SU-DHL-6 (cell line): Measurements from ENCODE around the gene ACLY.

Source experiments
- H2AFZ ChIP-seq: fragments of 200-600 bp; sonication (generic); 2 replicates; pipeline ENCODE4 v1.6.1; 2014; ENCODE audit warnings: low read depth, mild to moderate bottlenecking, moderate library complexity, mixed read lengths, antibody characterized with exemption, low read length; ENCODE audit not compliant: severe bottlenecking
- H3F3A ChIP-seq: fragments of 200-600 bp; shearing (Covaris generic); 2 replicates; pipeline ENCODE4 v1.6.0; 2016; ENCODE audit warnings: antibody characterized with exemption, mild to moderate bottlenecking; ENCODE audit not compliant: insufficient read depth
- H3K27ac ChIP-seq: fragments of 200-600 bp; sonication (generic); 2 replicates; pipeline ENCODE4 v1.5.1; 2016; ENCODE audit warnings: low read depth, mild to moderate bottlenecking, low read length, moderate library complexity, mixed read lengths
- H3K27me3 ChIP-seq: fragments of 200-600 bp; sonication (generic), shearing (Covaris generic); 2 replicates; pipeline ENCODE4 v1.6.0; 2014; ENCODE audit warnings: mild to moderate bottlenecking, low read length
- H3K36me3 ChIP-seq: fragments of 200-600 bp; sonication (generic); 2 replicates; pipeline ENCODE4 v1.6.1; 2014; ENCODE audit warnings: mild to moderate bottlenecking, low read length, mixed read lengths
- H3K4me2 ChIP-seq: fragments of 300-600, 200-600 bp; shearing (Covaris generic), sonication (generic); 2 replicates; pipeline ENCODE4 v1.6.0; 2014; ENCODE audit warnings: low read length, low read depth, mild to moderate bottlenecking; ENCODE audit not compliant: poor library complexity, severe bottlenecking
- H3K4me3 ChIP-seq: fragments of 200-600 bp; sonication (generic); 2 replicates; pipeline ENCODE4 v1.5.1; 2014; ENCODE audit warnings: antibody characterized with exemption, low read length, mild to moderate bottlenecking, mixed read lengths; ENCODE audit not compliant: insufficient read depth, poor library complexity, severe bottlenecking
- H3K79me2 ChIP-seq: fragments of 200-600 bp; sonication (generic); 2 replicates; pipeline ENCODE4 v1.6.1; 2014; ENCODE audit warnings: mild to moderate bottlenecking, low read length, moderate library complexity; ENCODE audit not compliant: insufficient read depth
- H3K9ac ChIP-seq: fragments of 200-600 bp; sonication (generic); 2 replicates; pipeline ENCODE4 v1.7.0; 2014; ENCODE audit warnings: mild to moderate bottlenecking, low read length
- H3K9me2 ChIP-seq: fragments of 200-600 bp; sonication (generic); replicated peaks from 2 replicates; pipeline ENCODE4 v1.6.1; 2014; ENCODE audit warnings: low read length; ENCODE audit not compliant: insufficient read depth
- H3K9me3 ChIP-seq: fragments of 200-600 bp; sonication (generic); 2 replicates; pipeline ENCODE4 v1.6.1; 2014; ENCODE audit warnings: low read length, mixed read lengths; ENCODE audit not compliant: insufficient read depth
- H4K20me1 ChIP-seq: fragments of 200-600 bp; sonication (generic); 2 replicates; pipeline ENCODE4 v1.6.1; 2014; ENCODE audit warnings: low read depth, mild to moderate bottlenecking, antibody characterized with exemption, low read length, moderate library complexity, mixed read lengths
- CTCF ChIP-seq: fragments of 200-600 bp; sonication (generic); IDR thresholded peaks from one replicate; pipeline ENCODE4 v1.5.1; 2017; ENCODE audit warnings: antibody characterized with exemption, mild to moderate bottlenecking, low read length, moderate library complexity; ENCODE audit not compliant: insufficient read depth, poor library complexity, severe bottlenecking
- EZH2phosphoT487 ChIP-seq: fragments of 200-600 bp; sonication (generic), shearing (Covaris generic); conservative IDR thresholded peaks from 2 replicates; pipeline ENCODE4 v1.6.1; 2018; ENCODE audit warnings: mild to moderate bottlenecking, antibody characterized with exemption, low read length, moderate library complexity, mixed read lengths

The ACLY gene

GRCh38 chr17:41868568-41868967 is 50.2 kb downstream of the ACLY start:
- Histone ChIP-seq H4K20me1 (no peaks in the 10 kb centered on the region), H3K9me3 (no peaks in the 10 kb centered on the region), H2AFZ (no peak overlapping the region), H3K4me2 (no peak overlapping the region), H3K9me2 (no peaks in the 10 kb centered on the region), H3F3A (peaks cover 21% of the 10 kb centered on the region), H3K36me3 (peaks cover 13% of the 10 kb centered on the region; the same call in 1 of the 2 replicates), H3K9ac (no peak overlapping the region), H3K79me2 (peaks cover 15% of the 10 kb centered on the region), H3K27ac (no peak overlapping the region), H3K4me3 (no peak overlapping the region), H3K27me3 (no peaks in the 10 kb centered on the region)
- TF ChIP-seq CTCF = no peak
- no peak for TF ChIP-seq EZH2phosphoT487

- Histone ChIP-seq H3K27me3 (no peaks in the 10 kb centered on the region), H3K79me2 (peaks cover 43% of the 10 kb centered on the region), H3K4me2 (peak overlapping the region; percentile 56), H2AFZ (peak overlapping the region; percentile 58), H3K36me3 (peaks cover 11% of the 10 kb centered on the region; the same call in 1 of the 2 replicates), H3K27ac (peak overlapping the region; percentile 41; the same call in 1 of the 2 replicates), H3K9me3 (no peaks in the 10 kb centered on the region), H4K20me1 (no peaks in the 10 kb centered on the region; the same call in 1 of the 2 replicates), H3F3A (peaks cover 24% of the 10 kb centered on the region), H3K9ac (peak overlapping the region; percentile 84), H3K4me3 (peak overlapping the region; percentile 25), H3K9me2 (no peaks in the 10 kb centered on the region)
- no peak for TF ChIP-seq CTCF
- no peak for TF ChIP-seq EZH2phosphoT487
Observed at GRCh38 chr17:41865596-41865893, 53.2 kb downstream of the ACLY start.

GRCh38 chr17:41864836-41865595 is 53.7 kb downstream of the ACLY start, which contains the start of gene KLHL11:
KLHL11 (minus strand) TSS chr17:41865423; CDS start chr17:41865370, 53 bp downstream.
- Histone ChIP-seq H3K9me2 (no peaks in the 10 kb centered on the region), H3K9ac (peak within 1 kb of the TSS; percentile 84), H3K36me3 (peaks cover 11% of the 10 kb centered on the region; the same call in 1 of the 2 replicates), H3K79me2 (peaks cover 48% of the 10 kb centered on the region), H3K27ac (peak within 1 kb of the TSS; percentile 57), H3K4me3 (peak within 1 kb of the TSS; percentile 78), H3K4me2 (peak within 1 kb of the TSS; percentile 82), H2AFZ (peak within 1 kb of the TSS; percentile 66), H3F3A (peaks cover 24% of the 10 kb centered on the region), H3K27me3 (no peaks in the 10 kb centered on the region), H3K9me3 (no peaks in the 10 kb centered on the region), H4K20me1 (no peaks in the 10 kb centered on the region; the same call in 1 of the 2 replicates)
- no peak for TF ChIP-seq EZH2phosphoT487
- TF ChIP-seq CTCF = no peak
